Left forelimb (tissue), 1 donor: ENCODE results near the gene FAM222A.
A peak's percentile ranks its signal among the peaks of the same experiment; 100 is the strongest.

Experiments used
- DNase-seq: peaks from one replicate; pipeline ENCODE4 v3.0.0-alpha.2; 2018; ENCODE audit warnings: low spot score

Gene FAM222A

GRCh38 chr12:109798691-109799090 lies 85.1 kb downstream of the FAM222A start:
- DNase-seq: no peak

DNA sequence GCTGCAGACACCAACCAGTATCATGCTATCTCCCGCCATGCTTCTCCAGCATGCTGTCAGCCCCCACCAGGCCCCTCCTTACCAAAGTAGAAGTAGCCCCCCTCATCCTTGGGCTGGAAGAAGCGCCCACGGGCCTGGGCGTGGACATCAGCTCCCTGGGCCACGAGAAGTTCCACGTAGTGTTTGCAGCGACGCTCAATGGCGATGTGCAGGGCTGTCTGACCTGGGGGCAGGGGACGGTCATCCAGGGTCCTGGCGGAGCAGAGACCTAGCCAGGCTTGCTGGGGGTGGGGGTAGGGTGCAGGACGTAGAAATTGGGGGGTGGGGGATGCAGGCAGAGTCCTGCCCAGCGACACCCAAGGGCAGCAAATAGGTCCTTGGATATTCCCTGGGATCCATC lies 86.9 kb downstream of the FAM222A start:
- no peak for DNase-seq

GRCh38 chr12:109802828-109803227 lies 89.2 kb downstream of the FAM222A start:
- no peak for DNase-seq

GRCh38 chr12:109803678-109804077 lies 90.1 kb downstream of the FAM222A start:
- no peak for DNase-seq

- peak; percentile 73 for DNase-seq
These were observed 91.5 kb downstream of the FAM222A start for GRCh38 chr12:109804820-109805761.

GRCh38 chr12:109807954-109808643 lies 94.5 kb downstream of the FAM222A start:
- peak; percentile 53 for DNase-seq

DNA sequence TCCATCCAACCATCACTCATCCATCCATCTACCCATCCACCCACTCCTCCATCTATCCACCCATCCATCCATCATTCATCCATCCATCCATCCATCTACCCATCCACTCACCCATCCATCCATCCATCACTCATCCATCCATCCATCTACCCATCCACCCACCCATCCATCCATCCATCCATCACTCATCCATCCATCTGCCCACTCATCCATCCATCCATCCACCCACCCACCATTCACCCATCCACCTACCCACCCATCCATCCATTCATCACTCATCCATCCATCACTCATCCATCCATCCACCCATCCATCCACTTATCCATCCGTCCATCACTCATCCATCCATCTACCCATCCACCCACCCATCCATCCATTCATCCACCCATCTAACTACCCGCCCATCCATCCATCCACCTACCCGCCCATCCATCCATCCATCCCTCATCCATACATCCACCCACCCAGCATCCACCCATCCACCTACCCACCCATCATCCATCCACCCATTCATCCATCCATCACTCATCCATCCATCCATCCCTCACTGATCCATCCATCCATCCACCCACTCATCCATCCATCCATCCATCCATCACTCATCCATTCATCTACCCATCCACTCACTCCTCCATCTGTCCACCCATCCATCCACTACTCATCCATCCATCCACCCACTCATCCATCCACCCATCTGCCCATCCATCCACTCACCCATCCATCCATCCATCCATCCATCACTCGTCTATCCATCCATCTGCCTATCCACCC lies 95.4 kb downstream of the FAM222A start:
- DNase-seq: no peak

DNA sequence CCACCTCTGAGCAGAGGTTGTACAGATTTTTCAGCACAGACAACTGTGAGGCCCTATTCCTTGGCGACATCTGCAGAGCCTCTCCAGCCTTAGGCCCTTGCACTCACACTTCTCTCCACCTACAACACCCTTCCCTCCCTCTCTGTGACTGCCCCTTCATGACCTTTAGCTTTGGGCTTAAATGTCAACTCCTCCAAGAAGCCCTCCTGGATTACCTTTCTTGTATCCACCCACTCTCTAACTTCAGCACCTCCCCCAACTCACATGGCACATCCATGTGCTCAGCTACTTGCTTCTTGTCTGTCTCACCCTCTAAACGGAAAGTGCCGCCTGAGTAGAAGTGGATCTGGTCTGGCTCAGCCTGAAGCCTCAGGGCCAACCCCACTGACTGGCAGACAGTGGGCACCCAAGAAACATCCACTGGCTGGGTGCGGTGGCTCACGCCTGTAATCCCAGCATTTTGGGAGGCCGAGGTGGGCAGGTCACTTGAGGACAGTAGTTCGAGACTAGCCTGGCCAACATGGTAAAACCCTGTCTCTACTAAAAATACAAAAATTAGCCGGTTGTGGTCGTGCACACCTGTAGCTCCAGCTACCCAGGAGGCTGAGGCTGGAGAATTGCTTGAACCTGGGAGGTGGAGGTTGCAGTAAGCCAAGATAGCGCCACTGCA lies 97.5 kb downstream of the FAM222A start:
- DNase-seq: no peak

- no peak for DNase-seq
These were observed 98.0 kb downstream of the FAM222A start for GRCh38 chr12:109811624-109811995.

- DNase-seq: no peak
These were observed 100.3 kb downstream of the FAM222A start for GRCh38 chr12:109813810-109814416.

- DNase-seq: no peak
These were observed 101.0 kb downstream of the FAM222A start for GRCh38 chr12:109814600-109815150.

DNA sequence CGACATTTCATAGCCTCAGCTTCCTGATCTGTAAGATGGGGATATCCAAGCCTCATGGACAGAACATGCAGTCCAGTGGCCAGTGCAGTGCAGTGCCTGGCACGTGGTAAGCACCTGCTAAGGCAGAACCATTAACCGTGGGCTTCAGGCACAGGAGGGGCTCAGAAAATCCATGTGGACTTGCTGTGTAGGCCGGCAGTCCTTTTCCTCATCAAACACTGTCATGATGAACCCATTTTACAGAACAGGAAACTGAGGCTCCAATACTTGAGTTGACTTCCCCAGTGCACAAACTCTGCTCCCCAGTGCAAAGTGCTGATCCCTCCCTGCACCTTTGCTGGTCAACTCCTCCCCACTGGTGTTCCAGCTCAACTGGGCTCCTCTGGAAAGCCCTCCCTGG lies 101.6 kb downstream of the FAM222A start:
- no peak for DNase-seq

DNA sequence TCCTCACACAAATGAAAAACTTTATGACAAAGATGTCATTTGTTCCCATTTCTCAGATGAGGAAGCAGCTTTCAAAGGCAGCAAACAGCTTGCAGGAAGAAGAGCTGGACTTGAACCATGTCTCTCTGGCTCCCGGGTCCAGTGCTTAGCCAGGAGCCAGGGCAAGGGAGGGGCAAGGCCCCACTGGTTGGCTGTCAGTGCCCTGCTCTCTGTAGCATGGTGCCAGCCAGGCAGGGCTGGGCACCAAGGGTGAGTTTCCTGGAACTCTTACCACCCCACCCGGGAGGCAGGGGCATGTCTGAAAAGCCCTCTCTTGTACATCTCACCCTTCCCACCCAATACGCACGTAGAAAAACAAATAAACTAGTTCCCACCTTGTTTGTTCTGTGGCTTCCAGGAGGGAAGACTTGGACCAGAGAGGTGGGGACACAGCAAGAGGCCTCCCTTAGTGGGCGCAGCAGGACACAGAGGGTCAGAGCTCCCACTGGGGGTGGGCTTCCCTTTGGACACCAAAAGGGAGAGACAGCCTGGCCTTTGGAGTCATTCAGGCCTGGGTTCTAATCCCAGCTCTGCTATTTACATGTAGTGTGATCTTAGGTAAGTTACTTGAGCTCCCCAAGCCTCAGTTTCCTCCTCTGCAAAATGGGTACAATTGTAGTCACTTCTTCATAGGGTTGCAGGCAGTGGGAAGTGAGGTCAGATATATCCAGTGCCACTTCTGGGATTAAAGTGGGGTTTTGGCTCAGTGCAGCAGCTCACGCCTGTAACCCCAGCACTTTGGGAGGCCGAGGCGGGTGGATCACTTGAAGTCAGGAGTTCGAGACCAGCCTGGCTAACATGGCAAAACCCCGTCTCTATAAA lies 102.4 kb downstream of the FAM222A start:
- DNase-seq: no peak

GRCh38 chr12:109816870-109817269 lies 103.2 kb downstream of the FAM222A start:
- DNase-seq: no peak

- DNase-seq: no peak
These were observed 104.1 kb downstream of the FAM222A start for GRCh38 chr12:109817627-109818231.

- no peak for DNase-seq
These were observed 104.6 kb downstream of the FAM222A start for GRCh38 chr12:109818253-109818652.

DNA sequence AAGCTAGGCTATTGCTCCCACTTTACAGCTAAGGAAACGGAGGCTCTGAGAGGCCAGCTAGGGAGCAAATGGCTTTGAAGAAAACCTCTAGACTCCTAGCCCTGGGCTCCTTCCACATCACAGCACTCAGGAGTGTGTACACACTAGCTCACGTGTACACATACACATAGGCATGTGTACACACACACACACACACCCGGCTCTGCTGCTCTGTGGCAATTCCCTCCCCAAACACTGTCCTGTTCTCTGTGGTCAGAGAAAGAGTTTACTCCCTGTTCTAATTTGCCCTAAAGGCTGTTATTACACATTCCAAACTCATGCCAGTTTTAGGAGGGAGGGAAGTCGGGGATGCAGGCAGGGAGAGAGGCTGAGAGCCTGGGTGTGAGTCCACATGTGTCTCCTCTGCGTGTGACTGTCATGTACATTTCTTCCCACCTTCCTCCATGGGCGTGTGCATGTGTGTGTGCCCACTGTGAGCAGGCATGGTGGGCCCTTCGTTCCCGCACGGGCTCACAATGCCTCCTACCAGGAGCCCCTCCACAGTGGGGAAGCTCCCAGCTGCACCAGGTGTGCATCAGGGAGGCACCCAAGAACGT lies 105.4 kb downstream of the FAM222A start:
- DNase-seq: no peak
